H1 (cell line): ENCODE measurements around the gene LONP2. TPM values are rescaled to one million over a fixed set of nuclear protein-coding genes. Genes with fewer than 3 reads are reported as not detected.

Experiments
- CTCF ChIA-PET: fragments of 300-600 bp; sonication (Branson Sonifier 250); formaldehyde crosslinking; loops from one replicate; lab custom pipeline; 2021; ENCODE audit not compliant: partially characterized antibody; lab: Charles Lee
- POLR2A ChIA-PET: fragments of 300-600 bp; sonication (Branson Sonifier 250); formaldehyde crosslinking; loops from one replicate; lab custom pipeline; 2021; ENCODE audit warnings: inconsistent platforms; ENCODE audit not compliant: partially characterized antibody; lab: Charles Lee
- DNase-seq, 2 experiments: peaks; one replicate each; pipeline versions ENCODE4 v3.0.0 to v3.0.0-alpha.2; 2010 to 2022; ENCODE audit warnings: low spot score in 2 of 2, low read depth in 1 of 2, mixed read lengths in 1 of 2
- FAIRE-seq: peaks from 2 replicates; lab custom pipeline; 2011; peaks lifted over from hg19 to GRCh38; lab: Jason Lieb, UNC
- H2AFZ ChIP-seq: 2 replicates; pipeline ENCODE4 v1.8.1; 2012; ENCODE audit warnings: low read length, inconsistent platforms
- H2AK5ac ChIP-seq: 2 replicates; pipeline ENCODE4 v1.6.1; 2013; ENCODE audit warnings: low read depth, low read length
- H2BK120ac ChIP-seq: replicated peaks from 2 replicates; pipeline ENCODE3; 2013; ENCODE audit warnings: low read depth, low read length, inconsistent platforms
- H2BK12ac ChIP-seq: 2 replicates; pipeline ENCODE4 v1.6.1; 2013; ENCODE audit warnings: low read depth, low read length
- H2BK15ac ChIP-seq: 2 replicates; pipeline ENCODE4 v1.6.1; 2013; ENCODE audit warnings: low read length
- H2BK20ac ChIP-seq: 2 replicates; pipeline ENCODE4 v1.6.1; 2013; ENCODE audit warnings: low read length
- H2BK5ac ChIP-seq: 2 replicates; pipeline ENCODE4 v1.6.1; 2013; ENCODE audit warnings: low read depth, low read length
- H3K14ac ChIP-seq: 2 replicates; pipeline ENCODE4 v1.6.1; 2013; ENCODE audit warnings: inconsistent platforms; ENCODE audit not compliant: insufficient read length
- H3K18ac ChIP-seq: 2 replicates; pipeline ENCODE4 v1.6.1; 2013; ENCODE audit warnings: low read length; ENCODE audit errors: extremely low read depth
- H3K23ac ChIP-seq: 2 replicates; pipeline ENCODE4 v1.6.1; 2013; ENCODE audit warnings: inconsistent platforms; ENCODE audit not compliant: insufficient read length
- H3K23me2 ChIP-seq: 2 replicates; pipeline ENCODE4 v1.6.1; 2013; ENCODE audit warnings: low read depth, low read length
- H3K27ac ChIP-seq: 2 replicates; pipeline ENCODE4 v1.6.1; 2011; ENCODE audit warnings: low read depth, low read length, inconsistent platforms
- H3K27me3 ChIP-seq, 4 experiments: replicated peaks in 1 of 4; 1 replicate in 1 of 4; 2 replicates in 3 of 4; pipeline versions ENCODE4 v1.6.1 to v1.8.1; 2011 to 2013; ENCODE audit warnings: low read length in 3 of 4, mild to moderate bottlenecking in 3 of 4, inconsistent platforms in 2 of 4, mixed read lengths in 2 of 4, moderate library complexity in 1 of 4; ENCODE audit not compliant: control insufficient read depth in 3 of 4, insufficient read depth in 3 of 4; ENCODE audit errors: extremely low read depth in 1 of 4
- H3K36me3 ChIP-seq, 4 experiments: 2 replicates each; pipeline versions ENCODE4 v1.6.1 to v1.8.1; 2011 to 2013; ENCODE audit warnings: mild to moderate bottlenecking in 4 of 4, low read length in 3 of 4, moderate library complexity in 2 of 4, control low read depth in 1 of 4, inconsistent platforms in 1 of 4; ENCODE audit not compliant: insufficient read depth in 4 of 4, control insufficient read depth in 2 of 4
- H3K4ac ChIP-seq: replicated peaks from 2 replicates; pipeline ENCODE3; 2013; ENCODE audit warnings: low read length, low read depth, mixed read lengths, inconsistent platforms; ENCODE audit not compliant: insufficient read length
- H3K4me1 ChIP-seq, 4 experiments: replicated peaks in 1 of 4; 1 replicate in 1 of 4; 2 replicates in 3 of 4; pipeline versions ENCODE4 v1.6.1 to v1.8.1; 2011 to 2013; ENCODE audit warnings: low read length in 3 of 4, inconsistent platforms in 2 of 4, mixed read lengths in 1 of 4; ENCODE audit not compliant: insufficient read depth in 4 of 4, control insufficient read depth in 3 of 4
- H3K4me2 ChIP-seq, 2 experiments: 2 replicates each; pipeline versions ENCODE4 v1.6.1 to v1.8.1; 2011 to 2013; ENCODE audit warnings: low read depth in 2 of 2, low read length in 2 of 2, control low read depth in 1 of 2, inconsistent platforms in 1 of 2, mild to moderate bottlenecking in 1 of 2; ENCODE audit not compliant: insufficient read depth in 1 of 2
- H3K4me3 ChIP-seq, 4 experiments: fragments of 200-600, 300-600 bp in 1 of 4; sonication (generic), shearing (Covaris generic), sonication (Bioruptor Twin) in 1 of 4; 2 replicates each; pipeline versions ENCODE4 v1.5.1 to v1.8.1; 2011 to 2016; ENCODE audit warnings: low read length in 4 of 4, low read depth in 3 of 4, control low read depth in 2 of 4, inconsistent platforms in 2 of 4, mild to moderate bottlenecking in 2 of 4, mixed read lengths in 1 of 4, moderate library complexity in 1 of 4; ENCODE audit not compliant: insufficient read depth in 2 of 4; ENCODE audit errors: extremely low read depth in 1 of 4
- H3K56ac ChIP-seq: replicated peaks from 2 replicates; pipeline ENCODE3; 2013; ENCODE audit warnings: low read depth, mild to moderate bottlenecking, mixed read lengths, low read length, inconsistent platforms; ENCODE audit not compliant: insufficient read length
- H3K79me1 ChIP-seq: 2 replicates; pipeline ENCODE4 v1.6.1; 2013; ENCODE audit warnings: low read depth, low read length, control low read depth
- H3K79me2 ChIP-seq, 2 experiments: 2 replicates each; pipeline versions ENCODE4 v1.6.1 to v1.8.1; 2012 to 2013; ENCODE audit warnings: low read length in 2 of 2, mild to moderate bottlenecking in 2 of 2, inconsistent platforms in 1 of 2; ENCODE audit not compliant: insufficient read depth in 2 of 2, control insufficient read depth in 1 of 2
- H3K9ac ChIP-seq, 4 experiments: replicated peaks in 1 of 4; 1 replicate in 1 of 4; 2 replicates in 3 of 4; pipeline versions ENCODE4 v1.6.1 to v1.8.1; 2011 to 2013; ENCODE audit warnings: low read depth in 3 of 4, low read length in 3 of 4, control low read depth in 2 of 4, mild to moderate bottlenecking in 2 of 4, moderate library complexity in 2 of 4, inconsistent platforms in 1 of 4; ENCODE audit errors: extremely low read depth in 1 of 4
- H3K9me3 ChIP-seq, 2 experiments: 2 replicates each; pipeline versions ENCODE4 v1.6.1 to v1.8.1; 2012 to 2013; ENCODE audit warnings: mild to moderate bottlenecking in 2 of 2, moderate library complexity in 2 of 2, control low read depth in 1 of 2, inconsistent platforms in 1 of 2, low read depth in 1 of 2, low read length in 1 of 2, mixed read lengths in 1 of 2; ENCODE audit not compliant: insufficient read depth in 2 of 2
- H4K20me1 ChIP-seq, 2 experiments: replicated peaks in 1 of 2; 2 replicates each; pipeline versions ENCODE3 to v1.8.1; 2011 to 2013; ENCODE audit warnings: inconsistent platforms in 2 of 2, low read length in 2 of 2, mild to moderate bottlenecking in 1 of 2; ENCODE audit not compliant: insufficient read depth in 2 of 2, control insufficient read depth in 1 of 2
- H4K5ac ChIP-seq: 2 replicates; pipeline ENCODE4 v1.6.1; 2013; ENCODE audit warnings: low read length, low read depth, mixed read lengths, inconsistent platforms; ENCODE audit not compliant: insufficient read length
- H4K8ac ChIP-seq: 2 replicates; pipeline ENCODE4 v1.8.0; 2013; ENCODE audit warnings: mild to moderate bottlenecking, moderate library complexity, low read length, inconsistent platforms; ENCODE audit not compliant: insufficient read depth; ENCODE audit errors: extremely low read depth
- H4K91ac ChIP-seq: replicated peaks from 2 replicates; pipeline ENCODE3; 2013; ENCODE audit warnings: low read length, mixed read lengths, inconsistent platforms; ENCODE audit not compliant: insufficient read length
- BRCA1 ChIP-seq: IDR thresholded peaks from 2 replicates; pipeline ENCODE4 v1.6.1; 2012; ENCODE audit warnings: low read depth, low read length, improper control_type of control experiment
- CBX5 ChIP-seq: fragments of 300-800, 300-1000 bp; sonication (generic); IDR thresholded peaks from 2 replicates; pipeline ENCODE4 v1.7.1; 2016; ENCODE audit warnings: antibody characterized with exemption, low read length, low read depth
- CTBP2 ChIP-seq: IDR thresholded peaks from 2 replicates; pipeline ENCODE4 v1.7.0; 2011; ENCODE audit warnings: borderline replicate concordance, mild to moderate bottlenecking, moderate library complexity, mixed read lengths, low read length; ENCODE audit not compliant: insufficient read depth, insufficient read length
- EP300 ChIP-seq, 2 experiments: IDR thresholded peaks; 1 replicate in 1 of 2; 2 replicates in 1 of 2; pipeline ENCODE4 v1.6.1; 2011 to 2012; ENCODE audit warnings: low read depth in 2 of 2, low read length in 2 of 2, mild to moderate bottlenecking in 2 of 2, borderline replicate concordance in 1 of 2, inconsistent platforms in 1 of 2, moderate library complexity in 1 of 2
- HDAC6 ChIP-seq: IDR thresholded peaks from one replicate; pipeline ENCODE4 v1.7.1; 2012; ENCODE audit warnings: low read depth, mild to moderate bottlenecking, inconsistent platforms, low read length, moderate library complexity
- KDM1A ChIP-seq: fragments of 200-600, 300-600 bp; sonication (generic); IDR thresholded peaks from 2 replicates; pipeline ENCODE4 v1.7.1; 2016; ENCODE audit warnings: mild to moderate bottlenecking, low read length, borderline replicate concordance
- POU5F1 ChIP-seq: IDR thresholded peaks from 2 replicates; pipeline ENCODE4 v1.6.1; 2011; ENCODE audit warnings: low read depth, mild to moderate bottlenecking, low read length, moderate library complexity
- RBBP5 ChIP-seq: IDR thresholded peaks from 2 replicates; pipeline ENCODE4 v1.7.1; 2012; ENCODE audit warnings: low read depth, mild to moderate bottlenecking, inconsistent platforms, low read length, moderate library complexity, borderline replicate concordance
- SAP30 ChIP-seq: fragments of 300-600 bp; sonication (generic); IDR thresholded peaks from 2 replicates; pipeline ENCODE4 v1.7.1; 2012; ENCODE audit warnings: low read length, moderate library complexity, mild to moderate bottlenecking, inconsistent platforms; ENCODE audit not compliant: insufficient read depth, insufficient replicate concordance
- SIX5 ChIP-seq: IDR thresholded peaks from 2 replicates; pipeline ENCODE4 v1.6.1; 2011; ENCODE audit warnings: mild to moderate bottlenecking, low read depth, low read length
- WGBS, 2 experiments: shearing (Covaris generic) in 1 of 2; methylation state at CpG; one replicate each; pipeline versions ENCODE4 v1.1.6 to v1.1.7; 2013 to 2015; ENCODE audit warnings: low lambda C conversion rate in 2 of 2, mixed read lengths in 2 of 2, inconsistent platforms in 1 of 2, low coverage in 1 of 2, missing lambda C conversion rate in 1 of 2; ENCODE audit not compliant: insufficient replicate concordance in 2 of 2, insufficient coverage in 1 of 2, insufficient read length in 1 of 2; ENCODE audit errors: extremely low coverage in 1 of 2, missing lambda C conversion rate in 1 of 2; 5-methylcytosine and 5-hydroxymethylcytosine counted together
- polyA plus RNA-seq, 7 experiments: library from polyadenylated mRNA; depleted of rRNA in 3 of 7; stranded (reverse) in 5 of 7; unstranded in 2 of 7; fragments of >200 nt in 5 of 7; fragments of 200-250 nt in 2 of 7; gene quantifications; 1 replicate in 5 of 7; 2 replicates in 1 of 7; 4 replicates in 1 of 7; pipeline versions ENCODE4 v1.2.1 to v1.2.3, GENCODE V29; 2011 to 2013; ENCODE audit warnings: missing spikeins in 2 of 7, mixed read lengths in 2 of 7
- total RNA-seq: library from RNA; stranded (reverse); fragmentation: NEBNext Ultra II Directional; extraction: Animal tissue kit (Norgen Biotek cat#: 25700); gene quantifications from 2 replicates; pipeline ENCODE4 v1.2.1, GENCODE V29; 2021
- TF ChIP-seq, protein P1 (sequence below): IDR thresholded peaks from 2 replicates; pipeline ENCODE4 v1.6.1; 2012; ENCODE audit warnings: inconsistent platforms

Gene LONP2
- total and polyA plus RNA-seq, 2 of the 8 experiments (the other 6 are each of a cell fraction or from before 2014, with no cell fraction given), result 8.1 to 23.1 TPM

DNA sequence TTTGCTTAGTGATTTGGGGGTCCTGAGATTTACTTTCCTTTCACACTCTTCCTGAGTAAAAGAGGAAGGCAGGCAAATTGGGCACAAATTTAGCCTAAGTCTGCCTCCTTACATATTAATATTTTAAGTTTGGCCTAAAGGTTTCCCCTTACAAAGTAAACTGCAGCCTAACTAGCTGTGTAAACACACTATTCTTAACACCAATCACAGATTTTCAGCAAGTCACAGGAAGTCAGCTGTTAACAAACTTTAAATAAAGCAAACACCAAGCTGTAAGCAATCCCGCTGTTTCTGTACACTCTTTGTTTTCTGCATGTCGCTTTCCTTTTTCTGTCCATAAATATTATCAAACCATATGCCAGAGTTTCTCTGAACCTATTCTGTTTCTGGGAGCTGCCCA, 48.4 kb downstream of the LONP2 start:
- Histone ChIP-seq H3K14ac (no peak overlapping the region), H3K18ac (no peak overlapping the region), H4K91ac (no peak overlapping the region), H4K20me1 (no peaks in the 10 kb centered on the region), H3K4me3 (no peak overlapping the region), H2AK5ac (no peak overlapping the region), H3K23ac (no peak overlapping the region), H4K8ac (no peak overlapping the region), H2BK20ac (no peak overlapping the region), H2BK12ac (no peak overlapping the region), H2BK15ac (no peak overlapping the region), H3K27ac (no peak overlapping the region), H3K23me2 (no peaks in the 10 kb centered on the region), H2BK120ac (no peak overlapping the region), H2AFZ (no peak overlapping the region)
- WGBS, 2 experiments, result 94% methylated on average over 2 of the region's 2 CpGs; no CpG with 5 or more reads in 1 of the 2 experiments
- no peak for DNase-seq
- TF ChIP-seq RBBP5, result no peak
- TF ChIP-seq, protein P1, sequence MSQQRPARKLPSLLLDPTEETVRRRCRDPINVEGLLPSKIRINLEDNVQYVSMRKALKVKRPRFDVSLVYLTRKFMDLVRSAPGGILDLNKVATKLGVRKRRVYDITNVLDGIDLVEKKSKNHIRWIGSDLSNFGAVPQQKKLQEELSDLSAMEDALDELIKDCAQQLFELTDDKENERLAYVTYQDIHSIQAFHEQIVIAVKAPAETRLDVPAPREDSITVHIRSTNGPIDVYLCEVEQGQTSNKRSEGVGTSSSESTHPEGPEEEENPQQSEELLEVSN, result no peak
- no peak for TF ChIP-seq CBX5
- no peak for TF ChIP-seq CTBP2
- TF ChIP-seq POU5F1, result no peak
- no peak for TF ChIP-seq SIX5
- TF ChIP-seq HDAC6, result no peak
- TF ChIP-seq BRCA1, result no peak
- TF ChIP-seq SAP30, result no peak
- no peak for TF ChIP-seq EP300 (IDR thresholded peaks at IDR 0.05; ENCODE audit: borderline replicate concordance in 1 of 2, low read depth in 2 of 2, low read length in 2 of 2)
- TF ChIP-seq KDM1A, result no peak
- TF ChIP-seq, all 59 proteins: peak for 0
- Histone ChIP-seq H3K79me2 (no peaks in the 10 kb centered on the region), H3K27me3 (no peaks in the 10 kb centered on the region), H3K36me3 (peaks cover 0 to 5% (median 0%) of the 10 kb centered on the region in 4 experiments; a peak in 2 of 8 replicates), H3K4ac (no peak overlapping the region), H3K9ac (no peak overlapping the region), H3K4me1 (peaks cover 0 to 5% (median 0%) of the 10 kb centered on the region in 4 experiments; a peak in 1 of 7 replicates), H3K79me1 (no peaks in the 10 kb centered on the region), H3K4me2 (no peak overlapping the region), H2BK5ac (no peak overlapping the region), H3K9me3 (peaks cover 0 to 2% of the 10 kb centered on the region in 2 experiments; a peak in 1 of 4 replicates), H3K56ac (no peak overlapping the region), H4K5ac (no peak overlapping the region)
- ChIA-PET POLR2A (no interaction called here), CTCF (interaction anchor here (1.3 to 2.4 kb wide), 3 partner anchors 9 to 20 kb away, joined by 3 to 9 read pairs (median 7); no protein-coding TSS in a partner anchor)
- no peak for FAIRE-seq
